Medulla oblongata (tissue), 1 donor: ENCODE measurements around the gene HNRNPUL2.
A peak's percentile ranks its signal among the peaks of the same experiment; 100 is the strongest.
"Not testable (repeated sequence)": the region's sequence is repeated elsewhere in the genome, so short reads cannot be mapped to it uniquely, and the experiment has no call there.

Source experiments
- DNase-seq: peaks from one replicate; pipeline ENCODE4 v3.0.0-alpha.2; 2015; ENCODE audit errors: extremely low spot score

Gene HNRNPUL2

DNA sequence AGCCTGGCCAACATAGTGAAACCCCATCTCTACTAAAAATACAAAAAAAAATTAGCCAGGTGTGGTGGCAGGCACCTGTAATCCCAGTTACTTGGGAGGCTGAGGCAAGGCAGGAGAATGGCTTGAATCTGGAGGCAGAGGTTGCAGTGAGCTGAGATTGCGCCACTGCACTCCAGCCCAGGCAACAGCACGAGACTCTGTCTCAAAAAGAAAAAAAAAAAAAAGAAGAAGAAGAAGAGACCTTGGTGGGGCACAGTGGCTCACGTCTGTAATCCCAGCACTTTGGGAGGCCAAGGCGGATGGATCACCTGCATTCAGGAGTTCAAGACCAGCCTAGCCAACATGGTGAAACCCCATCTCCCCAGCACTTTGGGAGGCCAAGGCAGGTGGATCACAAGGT, 23.3 kb downstream of the HNRNPUL2 start:
- not testable (repeated sequence) for DNase-seq

DNA sequence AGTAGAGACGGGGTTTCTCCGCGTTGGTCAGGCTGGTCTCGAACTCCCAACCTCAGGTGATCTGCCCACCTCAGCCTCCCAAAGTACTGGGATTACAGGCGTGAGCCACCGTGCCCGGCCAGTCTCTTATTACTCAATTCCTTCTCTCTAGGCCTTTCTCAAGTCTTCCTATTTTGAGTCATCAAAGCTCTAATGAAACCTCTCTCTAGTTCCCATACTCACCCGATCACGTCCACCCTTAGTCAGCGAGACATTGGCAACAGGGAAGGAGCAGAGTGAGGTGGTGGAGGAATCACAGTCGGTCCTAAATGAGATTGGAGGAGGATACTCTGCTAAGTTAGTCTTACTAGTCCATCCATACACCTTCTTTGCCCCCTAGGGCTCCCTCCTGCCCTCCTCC, 25.0 kb downstream of the HNRNPUL2 start:
- DNase-seq = no peak

DNA sequence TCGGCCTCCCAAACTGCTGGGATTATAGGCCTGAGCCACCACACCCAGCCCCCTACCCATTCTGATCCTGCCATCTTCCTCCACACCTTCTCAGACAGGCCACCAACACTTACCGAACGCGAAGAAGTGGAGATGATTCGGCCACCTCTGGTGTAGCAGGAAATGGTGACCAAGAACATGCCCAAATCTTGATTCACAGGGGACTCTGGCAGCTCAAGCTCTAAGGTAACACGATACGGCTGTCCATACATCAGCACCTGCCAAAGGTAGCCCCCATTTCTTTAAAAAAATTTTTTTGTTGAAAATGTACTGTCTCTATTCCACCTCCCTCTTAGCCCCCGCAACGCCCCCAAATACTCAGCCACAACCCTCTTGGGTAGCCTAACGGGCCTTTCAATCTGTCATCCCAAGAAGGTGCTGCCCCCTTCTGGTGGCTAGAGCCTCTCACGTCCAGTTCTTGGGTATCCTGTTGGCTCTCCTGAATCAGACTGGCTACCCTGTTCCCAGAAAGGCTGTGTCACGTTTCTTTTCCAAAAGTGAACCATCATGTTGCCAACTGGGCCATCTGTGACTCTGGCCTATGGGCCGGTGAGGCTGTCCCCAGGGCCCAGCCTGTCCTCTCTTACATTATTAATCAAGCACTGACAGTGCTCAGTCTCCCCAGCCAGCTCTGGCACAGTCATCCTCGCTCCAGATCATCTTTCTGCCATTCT, 32.6 kb downstream of the HNRNPUL2 start:
- DNase-seq = peak; percentile 90

DNA sequence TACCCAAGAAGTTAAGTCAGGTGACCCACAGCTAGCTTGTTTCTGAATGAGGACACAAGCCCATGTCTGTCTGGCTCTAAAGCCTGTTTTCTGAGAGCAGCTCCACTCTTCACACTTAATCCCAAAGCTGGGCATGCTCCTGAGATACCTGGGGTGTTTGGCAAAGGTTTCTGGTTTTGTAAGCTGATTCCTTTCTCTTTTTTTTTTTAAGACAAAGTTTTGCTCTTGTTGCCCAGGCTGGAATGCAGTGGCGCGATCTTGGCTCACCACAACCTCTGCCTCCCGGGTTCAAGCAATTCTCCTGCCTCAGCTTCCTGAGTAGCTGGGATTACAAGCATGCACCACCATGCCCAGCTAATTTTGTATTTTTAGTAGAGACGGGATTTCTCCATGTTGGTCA, 33.6 kb downstream of the HNRNPUL2 start:
- DNase-seq = not testable (repeated sequence)

DNA sequence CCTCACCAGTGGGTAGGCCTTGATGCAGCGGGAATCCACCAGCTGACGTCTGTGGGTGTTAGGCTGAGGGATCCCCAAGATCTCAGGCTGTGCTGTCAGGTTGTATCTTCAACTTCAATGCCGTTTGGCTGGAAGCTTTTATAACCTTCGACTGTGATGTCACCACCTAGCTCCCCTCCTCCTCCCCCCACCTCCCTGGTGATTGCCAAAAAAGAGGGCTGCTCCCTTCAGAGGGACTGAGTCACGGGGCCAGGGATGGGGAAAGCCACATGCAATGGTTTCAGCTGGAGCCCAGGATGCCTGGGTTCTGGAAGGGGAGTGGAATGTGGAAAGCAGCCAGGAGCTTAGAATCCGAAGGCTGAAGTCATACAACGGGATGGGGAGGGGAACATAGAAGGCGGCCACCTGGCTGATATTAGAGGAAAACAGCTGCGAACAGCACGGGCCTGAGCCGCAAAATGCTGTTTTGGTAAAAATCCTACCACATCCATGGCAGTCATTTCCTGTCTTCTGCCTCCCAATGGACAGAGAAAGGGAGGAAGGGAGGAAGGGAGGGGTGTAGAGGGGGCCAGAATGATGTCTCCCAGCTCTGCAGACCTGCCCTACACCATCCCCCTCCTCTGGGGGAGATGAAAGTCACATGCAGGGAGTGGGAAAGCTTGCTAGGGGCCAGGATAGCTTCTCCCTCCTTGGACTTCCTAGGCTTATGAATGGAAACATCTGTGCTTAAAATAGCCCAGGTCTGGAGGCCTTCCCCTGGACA, 37.7 kb downstream of the HNRNPUL2 start, which contains the start of gene LRRN4CL:
Gene LRRN4CL, minus strand, starts transcription at position 110 of the 763 bp plus-strand sequence. CDS start 1,022 bp downstream, outside the sequence.
- no peak for DNase-seq

DNA sequence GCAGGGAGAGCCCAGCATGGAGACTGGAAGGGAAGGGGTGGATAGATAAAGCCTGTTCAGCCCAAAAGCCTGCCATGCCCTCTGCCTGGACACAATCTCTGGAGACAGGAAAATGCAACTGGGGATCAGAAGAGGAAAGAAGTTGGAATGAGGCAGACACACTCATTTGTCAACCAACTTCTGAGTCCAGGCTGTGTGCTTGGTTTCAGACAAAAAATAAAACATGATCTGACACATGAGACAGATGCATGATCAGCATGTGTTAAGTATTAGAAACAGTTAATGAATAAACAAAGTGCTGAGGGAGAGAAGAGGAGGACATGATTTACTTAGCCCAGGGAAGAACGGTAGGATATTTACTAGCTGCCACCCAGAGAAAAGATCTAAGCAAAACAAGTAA, 38.8 kb downstream of the HNRNPUL2 start:
- DNase-seq = no peak

DNA sequence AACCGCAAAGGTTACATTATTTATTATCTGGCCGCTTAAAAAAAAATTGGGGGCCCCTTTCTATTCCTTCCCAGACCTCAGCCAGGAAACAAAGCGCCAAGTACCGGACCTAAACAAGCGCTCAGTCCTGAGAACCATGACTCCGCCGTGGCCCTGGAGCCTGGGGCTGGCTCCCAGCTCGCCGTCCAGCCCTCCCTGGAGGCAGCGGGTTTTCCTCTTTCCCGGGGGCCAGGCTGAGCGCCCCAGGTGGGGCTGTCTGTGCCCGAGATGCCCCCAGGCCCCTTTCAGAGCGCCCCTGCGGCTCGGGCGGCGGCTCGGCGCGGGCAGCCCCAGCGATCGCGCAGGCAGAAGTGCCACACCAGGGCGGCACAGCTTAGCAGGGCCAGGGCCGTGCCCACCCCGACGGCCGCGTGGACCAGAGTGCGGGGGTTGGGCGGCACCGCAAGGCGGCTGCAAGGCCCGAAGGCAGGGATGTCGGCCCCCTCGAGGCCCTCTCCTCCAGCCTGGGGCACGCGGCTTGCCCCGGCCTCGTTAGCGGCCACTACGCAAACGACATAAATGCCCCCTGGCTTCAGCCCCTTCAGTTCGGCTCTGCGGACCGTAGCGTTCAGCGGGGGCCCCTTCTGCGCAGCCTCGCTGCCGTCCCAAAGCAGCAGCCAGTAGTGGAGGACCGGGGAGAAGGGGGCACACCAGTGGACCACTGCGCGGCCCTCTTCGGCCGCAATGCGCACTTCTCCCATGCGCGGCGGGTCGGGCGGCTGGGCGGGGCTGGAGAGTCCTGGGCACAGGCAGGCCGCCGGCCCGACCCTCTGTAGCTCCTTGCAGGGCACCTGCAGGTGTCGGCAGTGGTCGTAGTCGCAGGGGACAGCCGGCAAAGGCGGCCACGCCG, 39.5 kb downstream of the HNRNPUL2 start:
- DNase-seq = no peak

DNA sequence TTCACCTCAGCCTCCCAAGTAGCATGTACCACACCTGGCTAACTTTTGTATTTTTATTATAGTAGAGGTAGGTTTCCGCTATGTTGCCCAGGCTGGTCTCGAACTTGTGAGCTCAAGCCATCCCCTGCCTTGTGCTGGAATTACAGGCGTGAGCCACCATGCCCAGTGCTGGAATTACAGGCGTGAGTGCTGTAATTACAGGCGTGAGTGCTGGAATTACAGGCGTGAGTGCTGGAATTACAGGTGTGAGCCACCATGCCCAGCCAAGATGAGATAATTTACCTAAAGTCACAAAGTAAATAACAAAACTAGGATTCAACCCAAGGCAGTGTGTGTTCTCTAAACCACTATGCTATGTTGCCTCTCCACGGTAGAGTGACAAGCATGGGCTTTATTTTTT, 44.7 kb downstream of the HNRNPUL2 start:
- DNase-seq = no peak

DNA sequence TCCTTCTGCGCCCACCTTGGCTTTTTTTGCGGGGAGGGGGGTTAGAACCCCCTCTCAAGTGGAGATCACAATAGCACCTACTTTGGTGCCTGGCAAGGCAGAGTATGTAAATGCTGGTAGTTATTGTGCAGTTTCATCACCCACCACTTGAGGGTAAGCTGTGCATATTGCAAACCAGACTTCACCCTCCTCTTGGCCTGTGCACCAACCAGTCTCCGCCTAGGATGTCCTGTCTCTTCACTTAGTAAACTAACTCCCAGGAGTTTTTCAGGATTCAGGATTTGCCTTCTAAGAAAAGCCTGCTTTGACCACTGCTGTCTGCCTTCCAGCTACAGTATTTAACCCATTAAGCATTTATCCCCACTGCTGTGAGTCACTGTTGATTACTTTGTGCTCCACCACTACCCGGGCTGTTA, 46.4 kb downstream of the HNRNPUL2 start:
- DNase-seq = no peak

DNA sequence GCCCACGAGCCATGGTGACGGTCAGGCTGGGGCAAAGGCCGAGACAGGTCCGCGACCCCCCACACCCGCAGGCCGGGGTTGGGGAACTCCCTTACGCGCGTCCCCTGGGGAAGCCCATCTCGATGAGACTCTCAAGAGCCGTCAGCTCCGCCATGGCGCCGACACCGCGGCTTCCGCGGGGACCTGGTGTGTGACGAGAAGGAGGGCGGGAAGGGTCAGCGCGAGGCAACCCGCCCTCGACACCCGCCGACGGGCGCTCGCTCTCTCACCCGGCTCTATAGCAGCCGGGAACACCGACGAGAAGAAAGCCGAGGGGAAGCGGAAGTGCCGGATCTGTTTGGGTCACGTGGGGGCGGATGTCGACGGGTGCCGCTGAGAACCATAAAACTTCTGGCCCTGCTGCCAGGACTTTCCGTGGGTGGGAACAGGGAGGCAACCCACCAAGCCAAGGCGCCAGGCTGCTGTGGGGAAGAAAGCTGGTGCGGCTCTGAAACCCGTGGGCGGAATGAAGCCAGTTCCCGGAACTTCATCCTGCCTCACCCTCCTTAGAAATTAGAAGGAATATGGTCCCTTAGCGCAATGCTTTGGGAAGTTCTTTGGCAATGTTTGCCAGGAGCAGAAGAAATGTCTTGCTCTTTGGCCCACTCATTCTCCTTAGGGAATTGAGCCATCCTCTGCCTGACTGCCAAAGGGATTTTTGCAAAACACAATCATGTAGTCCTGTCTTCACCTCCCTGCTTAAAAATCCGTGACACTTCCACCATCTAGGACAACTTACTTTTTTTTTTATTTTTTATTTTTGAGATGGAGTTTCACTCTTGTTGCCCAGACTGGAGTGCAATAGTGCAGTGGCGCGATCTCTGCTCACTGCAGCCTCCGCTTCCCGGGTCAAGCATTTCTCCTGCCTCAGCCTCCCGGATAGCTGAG, 48.2 kb downstream of the HNRNPUL2 start, which contains the start of gene UBXN1:
Gene UBXN1, minus strand, starts transcription at position 304 of the 927 bp plus-strand sequence. Its CDS starts 150 bp downstream, at position 154.
- peak; percentile 88 for DNase-seq

DNA sequence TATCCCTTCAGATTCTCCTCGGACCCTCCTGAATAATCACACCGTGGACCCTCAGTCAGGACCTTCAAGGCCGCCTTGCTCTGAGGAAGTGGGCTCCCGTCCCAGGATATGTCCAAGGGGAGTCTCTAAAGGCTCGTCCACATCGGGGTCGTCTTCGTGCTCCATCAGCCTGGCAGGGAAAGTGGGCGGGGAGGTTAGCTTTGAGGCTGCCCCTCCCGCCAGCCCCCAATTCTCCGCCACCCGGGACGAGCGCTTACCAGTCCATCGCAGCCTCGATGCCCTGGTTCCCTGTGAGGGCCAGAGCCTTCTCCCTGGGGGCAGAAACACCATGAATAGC, 48.9 kb downstream of the HNRNPUL2 start:
- DNase-seq = no peak

DNA sequence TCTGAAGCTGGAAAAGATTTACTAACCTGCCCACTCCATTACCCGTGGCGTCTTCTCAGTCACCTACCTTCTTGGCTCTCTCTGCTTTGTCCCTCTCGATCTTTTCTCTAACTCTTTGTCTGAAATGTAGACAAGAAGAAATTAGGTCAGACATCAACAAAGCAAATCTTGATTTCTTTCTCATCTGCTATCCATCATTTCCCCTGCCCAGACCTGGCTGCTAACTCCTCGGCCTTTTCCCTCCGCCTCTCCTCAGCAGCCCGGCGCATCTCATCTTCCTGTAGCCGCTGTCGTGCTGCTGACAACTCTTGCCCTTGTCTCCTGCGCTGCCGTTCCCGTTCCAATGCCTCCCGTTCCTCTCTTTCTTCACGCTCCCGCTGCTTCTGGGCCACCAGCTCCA, 49.5 kb downstream of the HNRNPUL2 start:
- DNase-seq = no peak

DNA sequence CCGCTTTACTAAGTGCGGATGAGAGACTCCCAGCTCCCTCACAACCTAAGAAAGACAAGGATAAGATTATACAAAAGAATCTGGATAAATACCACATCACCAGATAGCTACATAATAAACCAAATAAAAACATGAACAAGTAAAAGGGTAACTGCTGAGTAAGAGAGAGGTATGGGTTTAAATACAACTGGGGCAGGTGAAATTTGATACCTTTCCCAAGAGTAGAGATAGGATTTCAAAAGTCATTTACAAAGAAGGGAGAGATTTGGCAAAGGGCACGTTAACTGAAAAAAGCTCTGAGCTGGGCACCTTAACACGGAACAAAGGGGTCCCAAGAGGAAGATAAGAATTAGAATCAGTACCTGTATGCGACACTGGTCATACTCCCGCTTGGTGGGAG, 50.1 kb downstream of the HNRNPUL2 start:
- DNase-seq = no peak

DNA sequence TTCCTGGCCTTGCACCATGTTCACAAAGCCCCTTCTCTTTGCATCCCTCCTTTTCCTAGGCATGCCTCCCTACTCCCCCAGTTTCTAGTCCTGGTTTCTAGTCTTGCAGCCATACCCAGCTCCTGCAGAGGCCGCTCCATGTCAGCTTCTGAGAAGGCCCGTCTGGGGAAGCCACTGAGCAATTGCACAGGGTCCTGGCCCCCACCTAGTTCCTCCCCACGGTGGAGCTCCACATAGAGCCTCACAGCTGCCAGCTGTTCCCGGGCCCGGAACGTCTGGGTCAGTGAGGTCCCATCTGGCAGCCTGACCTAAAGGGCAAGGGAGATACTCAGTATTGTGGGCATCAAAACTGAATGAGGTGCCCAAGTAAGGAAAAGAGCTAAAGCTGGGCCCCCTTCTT, 50.6 kb downstream of the HNRNPUL2 start:
- no peak for DNase-seq

DNA sequence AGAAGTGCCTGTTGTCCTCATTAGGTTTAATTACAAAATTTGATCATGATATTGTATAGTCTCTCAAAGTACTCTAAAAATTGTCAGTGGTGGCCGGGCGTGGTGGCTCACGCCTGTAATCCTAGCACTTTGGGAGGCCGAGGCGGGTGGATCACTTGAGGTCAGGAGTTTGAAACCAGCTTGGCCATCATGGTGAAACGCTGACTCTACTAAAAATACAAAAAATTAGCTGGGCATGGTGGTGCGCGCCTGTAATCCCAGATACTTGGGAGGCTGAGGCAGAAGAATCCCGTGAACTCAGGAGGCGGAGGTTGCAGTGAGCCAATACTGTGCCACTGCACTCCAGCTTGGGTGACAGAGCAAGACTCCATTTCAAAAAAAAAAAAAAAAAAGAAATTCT, 51.8 kb downstream of the HNRNPUL2 start:
- not testable (repeated sequence) for DNase-seq

DNA sequence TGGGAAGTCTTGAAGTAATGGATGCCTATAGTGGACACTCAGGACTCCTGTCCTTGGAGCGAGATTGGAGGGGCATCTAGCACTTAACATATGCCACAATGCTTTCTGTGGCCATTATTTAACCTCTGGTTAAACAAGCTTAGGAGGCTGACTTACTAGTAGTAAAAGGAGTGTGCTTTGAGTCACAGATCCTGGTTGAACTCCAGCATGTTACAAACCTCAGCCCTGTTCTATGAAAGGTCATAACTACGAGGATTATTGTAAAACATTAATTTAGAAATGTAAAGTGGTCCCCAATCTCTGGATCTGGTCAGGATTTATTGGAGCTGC, 54.1 kb downstream of the HNRNPUL2 start:
- DNase-seq = no peak

DNA sequence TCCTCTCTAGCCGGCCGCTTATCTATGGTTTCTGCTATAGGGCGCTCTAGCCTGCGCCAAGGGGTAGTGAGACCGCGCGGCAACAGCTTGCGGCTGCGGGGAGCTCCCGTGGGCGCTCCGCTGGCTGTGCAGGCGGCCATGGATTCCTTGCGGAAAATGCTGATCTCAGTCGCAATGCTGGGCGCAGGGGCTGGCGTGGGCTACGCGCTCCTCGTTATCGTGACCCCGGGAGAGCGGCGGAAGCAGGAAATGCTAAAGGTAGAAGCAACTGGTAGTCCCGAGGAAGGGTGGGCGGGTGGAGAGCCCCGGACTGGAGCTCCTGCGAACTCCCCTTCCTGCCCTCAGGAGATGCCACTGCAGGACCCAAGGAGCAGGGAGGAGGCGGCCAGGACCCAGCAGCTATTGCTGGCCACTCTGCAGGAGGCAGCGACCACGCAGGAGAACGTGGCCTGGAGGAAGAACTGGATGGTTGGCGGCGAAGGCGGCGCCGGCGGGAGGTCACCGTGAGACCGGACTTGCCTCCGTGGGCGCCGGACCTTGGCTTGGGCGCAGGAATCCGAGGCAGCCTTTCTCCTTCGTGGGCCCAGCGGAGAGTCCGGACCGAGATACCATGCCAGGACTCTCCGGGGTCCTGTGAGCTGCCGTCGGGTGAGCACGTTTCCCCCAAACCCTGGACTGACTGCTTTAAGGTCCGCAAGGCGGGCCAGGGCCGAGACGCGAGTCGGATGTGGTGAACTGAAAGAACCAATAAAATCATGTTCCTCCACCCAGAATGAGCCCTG, 55.5 kb downstream of the HNRNPUL2 start, which contains the start of the genes LBHD1 and UQCC3:
Gene LBHD1, minus strand, starts transcription at position 660 of the 782 bp plus-strand sequence. CDS start 2,236 bp downstream, outside the sequence.
Gene UQCC3, plus strand, starts transcription at position 66 of the 782 bp plus-strand sequence. Its CDS starts 73 bp downstream, at position 139.
- peak; percentile 87 for DNase-seq

DNA sequence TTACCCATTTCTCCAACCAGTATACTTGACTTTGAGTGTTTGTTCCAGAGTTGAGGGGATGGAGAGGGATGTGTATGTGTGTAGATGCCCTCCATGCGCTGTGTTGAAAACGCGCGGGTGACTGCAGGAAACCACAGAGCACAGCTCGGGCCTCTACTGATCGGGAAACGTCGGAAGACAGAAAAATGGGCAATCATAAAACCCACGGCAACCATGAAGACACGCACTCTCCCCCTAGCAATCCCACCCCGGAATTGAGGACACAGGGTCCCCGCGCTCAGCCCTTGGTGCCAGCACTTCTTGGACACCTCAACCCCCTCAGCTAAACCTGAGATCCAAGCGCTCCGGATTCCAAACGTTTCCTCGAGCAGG, 56.0 kb downstream of the HNRNPUL2 start:
- DNase-seq = no peak

DNA sequence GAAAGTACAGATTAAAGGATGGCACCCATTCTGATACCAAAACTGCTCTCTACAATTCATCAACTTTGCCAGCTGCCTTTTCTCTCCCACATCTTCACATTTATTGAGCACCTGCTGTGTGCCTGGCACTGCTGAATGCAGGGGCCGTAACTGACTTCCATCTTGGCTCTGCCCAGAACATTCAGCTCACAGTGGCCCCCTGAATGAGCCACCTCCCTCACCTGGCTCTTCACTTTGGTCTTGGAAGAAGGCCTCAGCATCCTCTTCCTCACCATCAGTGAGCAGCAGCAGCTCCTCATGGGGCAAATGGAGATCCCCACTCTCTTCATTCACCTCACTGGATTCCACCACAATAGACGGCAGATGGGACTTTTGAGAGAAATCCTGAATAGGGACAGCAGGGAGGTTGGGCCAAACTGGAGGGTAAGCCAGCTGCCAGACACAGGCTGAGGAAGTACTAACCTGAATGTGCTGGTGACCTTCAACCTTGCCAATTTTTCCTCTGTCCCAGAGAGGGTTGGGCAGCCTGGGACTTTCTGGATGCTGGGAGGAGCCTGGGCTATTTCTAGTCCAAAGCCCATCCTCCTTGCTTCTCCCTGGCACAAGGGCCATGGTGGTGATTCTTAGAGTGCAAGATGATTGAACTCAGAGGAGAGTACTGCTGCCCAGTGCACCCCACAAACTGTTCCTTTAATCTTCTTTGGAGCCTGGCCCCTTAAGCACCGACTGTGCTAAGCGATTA, 57.7 kb downstream of the HNRNPUL2 start:
- no peak for DNase-seq
